Activated CD4-positive, alpha-beta T cell treated with anti-CD3 and anti-CD28 coated beads, Interleukin-2, amount 50 U/mL, for 48 hours (primary cell): Measurements from ENCODE around the gene ZNF736.
"Not testable (repeated sequence)": the region's sequence is repeated elsewhere in the genome, so short reads cannot be mapped to it uniquely, and the experiment has no call there.

Experiments
- DNase-seq, 2 experiments: peaks; one replicate each; pipeline ENCODE4 v3.0.0-alpha.2; 2020

Gene ZNF736

GRCh38 chr7:64313740-64314491, at the start of gene ZNF736:
Gene ZNF736, plus strand, starts transcription at chr7:64313961. Its CDS starts 190 bp downstream, at chr7:64314151.
- DNase-seq, result peak; percentile 82 to 86

- DNase-seq, result no peak
Observed at GRCh38 chr7:64266341-64266919, 47.3 kb upstream of the ZNF736 start.

GRCh38 chr7:64277630-64278029, 36.1 kb upstream of the ZNF736 start:
- no peak for DNase-seq

GRCh38 chr7:64294701-64295420, 18.9 kb upstream of the ZNF736 start:
- DNase-seq, result no peak

- not testable (repeated sequence) for DNase-seq
Observed at GRCh38 chr7:64297418-64297817, 16.3 kb upstream of the ZNF736 start.

GRCh38 chr7:64300641-64301405, 12.9 kb upstream of the ZNF736 start:
- DNase-seq, result no peak

GRCh38 chr7:64307254-64308015, 6.3 kb upstream of the ZNF736 start:
- DNase-seq, result peak; percentile 90 to 94

- DNase-seq, result no peak
Observed at GRCh38 chr7:64308016-64308270, 5.8 kb upstream of the ZNF736 start.

GRCh38 chr7:64310426-64310825, 3.3 kb upstream of the ZNF736 start:
- DNase-seq, result no peak

GRCh38 chr7:64312826-64313225, 935 bp upstream of the ZNF736 start:
- peak in 1 of 2 experiments; percentile 18 for DNase-seq

GRCh38 chr7:64314566-64314965, 805 bp downstream of the ZNF736 start:
- no peak for DNase-seq

- DNase-seq, result not testable (repeated sequence)
Observed at GRCh38 chr7:64316031-64316742, 2.4 kb downstream of the ZNF736 start.

GRCh38 chr7:64320547-64321513, 7.1 kb downstream of the ZNF736 start:
- DNase-seq, result no peak

GRCh38 chr7:64324166-64324565, 10.4 kb downstream of the ZNF736 start:
- not testable (repeated sequence) for DNase-seq

- not testable (repeated sequence) for DNase-seq
Observed at GRCh38 chr7:64348713-64349210, 35.0 kb downstream of the ZNF736 start.

GRCh38 chr7:64359543-64359942, 45.8 kb downstream of the ZNF736 start:
- DNase-seq, result no peak

GRCh38 chr7:64371116-64371515, 57.4 kb downstream of the ZNF736 start:
- no peak for DNase-seq

- DNase-seq, result no peak
Observed at GRCh38 chr7:64373017-64373416, 59.3 kb downstream of the ZNF736 start.

GRCh38 chr7:64400401-64400800, 86.6 kb downstream of the ZNF736 start:
- DNase-seq, result no peak
